ENCODE data around the gene TAF1. TPM values are rescaled to one million over a fixed set of nuclear protein-coding genes. Genes with fewer than 3 reads are reported as not detected.
"Not testable (repeated sequence)": the region's sequence is repeated elsewhere in the genome, so short reads cannot be mapped to it uniquely, and the experiment has no call there.

The TAF1 gene
- total RNA-seq, 1 donor = 31.1 TPM

DNA sequence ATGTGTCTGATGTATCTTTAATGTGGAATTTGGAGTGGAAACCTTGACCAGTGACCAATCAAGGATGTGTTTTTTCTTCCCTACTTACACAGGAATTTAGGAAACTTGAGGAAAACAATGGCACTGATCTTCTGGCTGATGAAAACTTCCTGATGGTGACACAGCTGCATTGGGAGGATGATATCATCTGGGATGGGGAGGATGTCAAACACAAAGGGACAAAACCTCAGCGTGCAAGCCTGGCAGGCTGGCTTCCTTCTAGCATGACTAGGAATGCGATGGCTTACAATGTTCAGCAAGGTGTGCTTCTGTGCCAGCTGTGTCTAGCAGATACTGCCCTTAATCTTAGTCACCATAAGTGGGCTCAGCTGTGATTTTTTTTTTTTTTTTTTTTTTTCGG lies 12.6 kb downstream of the TAF1 start:
- Histone ChIP-seq H4K20me1 (ENCODE audit: insufficient read depth, low read length) (peaks cover 10% of the 10 kb centered on the region), H3K4me3 (ENCODE audit: insufficient read depth, low read length) (no peak overlapping the region), H3K4me1 (ENCODE audit: insufficient read depth, low read length) (no peaks in the 10 kb centered on the region), H3K27me3 (ENCODE audit: insufficient read depth, low read length) (peaks cover 2% of the 10 kb centered on the region), H3K27ac (ENCODE audit: low read depth, low read length) (no peak overlapping the region), H3K4me2 (ENCODE audit: insufficient read depth, low read length) (no peak overlapping the region), H3K9me3 (ENCODE audit: low read depth, low read length) (no peaks in the 10 kb centered on the region), H3K79me2 (ENCODE audit: insufficient read depth, low read length) (no peaks in the 10 kb centered on the region), H3K36me3 (ENCODE audit: insufficient read depth, low read length) (peaks cover 57% of the 10 kb centered on the region), H2AFZ (ENCODE audit: low read length) (no peak overlapping the region)
- TF ChIP-seq CTCF (IDR thresholded peaks at IDR 0.05; ENCODE audit: extremely low read depth, low read depth, low read length) = no peak
- DNase-seq (ENCODE audit: insufficient read length, low spot score, missing footprints) = no peak

DNA sequence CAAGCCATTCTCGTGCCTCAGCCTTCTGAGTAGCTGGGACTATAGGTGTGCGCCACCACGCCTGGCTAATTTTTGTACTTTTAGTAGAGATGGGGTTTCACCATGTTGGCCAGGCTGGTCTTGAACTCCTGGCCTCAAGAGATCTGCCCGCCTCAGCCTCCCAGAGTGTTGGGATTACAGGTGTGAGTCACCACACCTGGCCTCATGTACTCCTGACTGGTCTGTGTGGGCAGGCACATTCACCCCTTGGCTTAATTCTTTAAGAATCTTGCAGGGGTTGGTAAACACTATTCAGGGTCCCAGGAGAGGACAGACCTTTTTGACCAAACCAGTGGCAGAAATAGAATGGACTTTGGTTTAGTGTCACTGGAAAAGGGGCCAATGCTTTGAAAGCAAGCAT lies 25.6 kb downstream of the TAF1 start:
- H3K4me1 ChIP-seq (ENCODE audit: insufficient read depth, low read length); H3K27me3 ChIP-seq (ENCODE audit: insufficient read depth, low read length); H3K4me3 ChIP-seq (ENCODE audit: insufficient read depth, low read length); H3K4me2 ChIP-seq (ENCODE audit: insufficient read depth, low read length); H2AFZ ChIP-seq (ENCODE audit: low read length); H3K9me3 ChIP-seq (ENCODE audit: low read depth, low read length); H4K20me1 ChIP-seq (ENCODE audit: insufficient read depth, low read length); DNase-seq (ENCODE audit: insufficient read length, low spot score, missing footprints); H3K27ac ChIP-seq (ENCODE audit: low read depth, low read length); H3K79me2 ChIP-seq (ENCODE audit: insufficient read depth, low read length): not testable (repeated sequence)
- peaks cover 35% of the 10 kb centered on the region for H3K36me3 ChIP-seq (ENCODE audit: insufficient read depth, low read length)

- Histone ChIP-seq H3K79me2 (ENCODE audit: insufficient read depth, low read length) (no peaks in the 10 kb centered on the region), H4K20me1 (ENCODE audit: insufficient read depth, low read length) (no peaks in the 10 kb centered on the region), H3K4me1 (ENCODE audit: insufficient read depth, low read length) (no peaks in the 10 kb centered on the region), H2AFZ (ENCODE audit: low read length) (no peak overlapping the region), H3K36me3 (ENCODE audit: insufficient read depth, low read length) (peaks cover 36% of the 10 kb centered on the region), H3K27me3 (ENCODE audit: insufficient read depth, low read length) (no peaks in the 10 kb centered on the region), H3K9me3 (ENCODE audit: low read depth, low read length) (no peaks in the 10 kb centered on the region), H3K4me2 (ENCODE audit: insufficient read depth, low read length) (no peak overlapping the region), H3K4me3 (ENCODE audit: insufficient read depth, low read length) (no peak overlapping the region), H3K27ac (ENCODE audit: low read depth, low read length) (no peak overlapping the region)
- TF ChIP-seq CTCF (IDR thresholded peaks at IDR 0.05; ENCODE audit: extremely low read depth, low read depth, low read length) = no peak
- no peak for DNase-seq (ENCODE audit: insufficient read length, low spot score, missing footprints)
These were observed 27.8 kb downstream of the TAF1 start for GRCh38 chrX:71393919-71394318.

GRCh38 chrX:71396576-71396975 lies 30.4 kb downstream of the TAF1 start:
- H2AFZ ChIP-seq (ENCODE audit: low read length) = no peak overlapping the region
- no peaks in the 10 kb centered on the region for H3K27me3 ChIP-seq (ENCODE audit: insufficient read depth, low read length)
- no peak overlapping the region for H3K4me2 ChIP-seq (ENCODE audit: insufficient read depth, low read length)
- H3K4me1 ChIP-seq (ENCODE audit: insufficient read depth, low read length) = no peaks in the 10 kb centered on the region
- no peaks in the 10 kb centered on the region for H4K20me1 ChIP-seq (ENCODE audit: insufficient read depth, low read length)
- H3K27ac ChIP-seq (ENCODE audit: low read depth, low read length) = no peak overlapping the region
- no peaks in the 10 kb centered on the region for H3K79me2 ChIP-seq (ENCODE audit: insufficient read depth, low read length)
- no peak overlapping the region for H3K4me3 ChIP-seq (ENCODE audit: insufficient read depth, low read length)
- TF ChIP-seq CTCF (IDR thresholded peaks at IDR 0.05; ENCODE audit: extremely low read depth, low read depth, low read length) = no peak
- peaks cover 30% of the 10 kb centered on the region for H3K36me3 ChIP-seq (ENCODE audit: insufficient read depth, low read length)
- no peak for DNase-seq (ENCODE audit: insufficient read length, low spot score, missing footprints)
- H3K9me3 ChIP-seq (ENCODE audit: low read depth, low read length) = no peaks in the 10 kb centered on the region

All from osteoblast (primary cell).